Hypothalamus (tissue), 51 donors: ENCODE measurements around the gene SOCS7.
"Not testable (repeated sequence)": the region's sequence is repeated elsewhere in the genome, so short reads cannot be mapped to it uniquely, and the experiment has no call there.

Experiments used
- DNase-seq, 51 donors: peaks; one replicate each; lab custom pipeline; 2025; lab: John Stamatoyannopoulos, UW

The SOCS7 gene

GRCh38 chr17:38431346-38432145 is 79.9 kb downstream of the SOCS7 start:
- DNase-seq, result peak in 44 of 51 donors; percentile 32 to 97 (median 84)

DNA sequence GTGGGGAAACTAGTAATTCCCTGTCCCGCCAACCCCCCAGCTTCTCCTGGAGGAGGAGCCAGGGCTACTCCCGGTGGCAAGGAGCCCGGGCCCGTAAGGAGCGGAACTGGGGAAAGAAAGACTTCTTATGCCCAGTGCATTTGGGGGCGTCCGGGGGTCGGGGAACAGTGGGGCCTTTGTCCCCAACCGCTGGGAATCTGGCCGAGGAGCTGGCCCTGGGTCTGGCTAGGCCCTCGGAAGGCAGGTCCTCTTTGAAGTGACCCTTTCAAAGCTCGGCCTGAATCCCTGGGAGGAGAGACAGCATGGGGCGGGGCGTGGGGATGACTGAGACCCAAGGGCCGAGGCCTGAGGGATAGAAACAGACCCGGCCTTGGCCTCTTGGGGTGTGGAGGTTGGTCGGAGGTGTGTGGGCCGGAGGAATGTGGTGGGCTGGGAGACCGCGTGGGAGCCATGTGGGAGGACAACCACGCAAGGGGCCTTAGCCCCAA is 82.6 kb downstream of the SOCS7 start:
- peak in 39 of 51 donors; percentile 26 to 89 (median 63) for DNase-seq

DNA sequence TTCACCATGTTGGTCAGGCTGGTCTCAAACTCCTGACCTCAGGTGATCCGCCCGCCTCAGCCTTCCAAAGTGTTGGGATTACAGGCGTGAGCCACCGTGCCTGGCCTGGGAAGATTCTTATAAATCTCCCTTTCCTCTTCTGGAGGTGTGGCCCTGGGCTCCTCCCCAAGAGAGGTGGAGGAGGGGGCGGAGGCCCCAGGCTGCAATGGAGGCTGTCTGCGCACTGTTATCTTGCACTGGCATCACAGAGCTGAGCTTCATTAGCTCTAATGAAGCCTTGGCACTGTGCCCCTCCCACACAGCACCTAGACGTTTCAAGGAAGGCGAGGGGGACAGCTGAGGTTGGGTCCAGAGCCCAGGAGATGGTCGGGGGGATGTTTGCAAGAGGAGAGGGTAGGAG is 84.2 kb downstream of the SOCS7 start:
- DNase-seq, result no peak

GRCh38 chr17:38436386-38436785 is 84.7 kb downstream of the SOCS7 start:
- DNase-seq, result no peak

DNA sequence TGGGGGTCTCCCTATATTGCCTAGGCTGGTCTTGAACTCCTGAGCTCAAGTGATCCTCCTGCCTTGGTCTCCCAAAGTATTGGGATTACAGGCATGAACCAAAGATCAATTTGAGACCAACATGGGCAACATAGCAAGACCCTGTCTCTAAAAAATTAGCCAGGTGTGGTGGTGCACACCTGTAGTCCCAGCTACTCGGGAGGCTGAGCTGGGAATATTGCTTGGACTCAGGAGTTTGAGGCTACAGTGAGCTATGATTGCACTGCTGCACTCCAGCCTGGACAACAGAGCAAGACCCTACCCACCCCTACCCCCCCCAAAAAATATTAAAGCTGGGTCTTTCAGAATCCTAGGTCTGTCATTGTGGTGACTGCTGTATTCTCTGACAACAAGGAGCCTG is 85.7 kb downstream of the SOCS7 start:
- DNase-seq, result not testable (repeated sequence)

DNA sequence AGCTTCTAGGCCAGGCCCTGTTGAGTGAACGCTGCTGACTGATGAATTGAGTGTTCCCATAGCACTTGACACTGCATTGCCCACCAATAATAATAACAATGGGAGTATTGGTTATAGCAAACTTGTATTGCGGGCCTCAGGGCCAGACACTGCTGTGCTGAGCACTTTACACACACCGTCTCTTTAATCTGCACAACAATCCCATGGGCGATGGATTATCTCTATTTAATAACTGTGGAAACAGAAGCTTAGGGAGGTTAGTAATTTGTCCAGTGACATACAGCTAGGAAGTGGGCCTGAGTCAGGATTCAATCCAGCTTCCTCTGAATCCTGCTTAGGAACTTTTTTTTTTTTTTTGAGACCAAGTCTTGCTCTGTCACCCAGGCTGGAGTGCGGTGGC is 87.8 kb downstream of the SOCS7 start:
- DNase-seq, result no peak

DNA sequence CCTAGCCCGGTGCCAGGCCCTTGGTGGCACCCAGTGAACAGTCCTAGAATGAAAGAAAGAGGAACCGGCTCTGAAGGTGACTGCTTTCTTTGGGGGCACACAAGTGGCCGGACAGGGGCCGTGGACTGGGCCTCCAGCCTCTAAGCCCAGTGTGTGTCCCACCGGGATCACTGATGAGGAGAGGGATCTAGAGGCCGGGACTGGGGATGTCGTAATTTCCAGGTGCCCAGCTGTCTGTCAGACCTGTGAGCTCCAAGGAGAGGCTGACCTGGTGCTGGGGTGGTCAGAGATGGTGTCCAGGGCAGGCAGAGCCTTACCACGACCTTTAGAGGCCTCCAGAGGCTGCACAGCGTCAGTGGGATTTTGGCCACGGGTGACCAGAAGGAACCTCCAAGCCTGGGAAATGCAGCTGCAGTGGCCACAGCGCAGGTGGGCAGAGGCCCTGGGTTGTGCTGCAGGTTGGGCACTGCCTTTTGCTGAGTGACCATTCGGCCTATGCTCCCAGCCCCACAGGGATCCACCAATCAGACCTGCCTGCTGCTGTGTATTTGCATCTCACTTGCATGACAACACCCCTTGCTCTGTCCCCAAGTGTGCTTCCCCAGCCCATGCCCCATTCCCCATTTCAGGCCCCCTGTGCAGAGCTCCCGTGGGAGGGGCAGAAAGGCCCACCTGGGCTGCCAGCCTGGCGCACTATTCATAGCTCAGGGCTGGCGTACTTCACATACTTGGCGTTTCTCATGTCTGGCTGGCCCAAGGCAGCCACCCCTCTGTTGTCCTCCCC is 89.2 kb downstream of the SOCS7 start:
- no peak for DNase-seq

DNA sequence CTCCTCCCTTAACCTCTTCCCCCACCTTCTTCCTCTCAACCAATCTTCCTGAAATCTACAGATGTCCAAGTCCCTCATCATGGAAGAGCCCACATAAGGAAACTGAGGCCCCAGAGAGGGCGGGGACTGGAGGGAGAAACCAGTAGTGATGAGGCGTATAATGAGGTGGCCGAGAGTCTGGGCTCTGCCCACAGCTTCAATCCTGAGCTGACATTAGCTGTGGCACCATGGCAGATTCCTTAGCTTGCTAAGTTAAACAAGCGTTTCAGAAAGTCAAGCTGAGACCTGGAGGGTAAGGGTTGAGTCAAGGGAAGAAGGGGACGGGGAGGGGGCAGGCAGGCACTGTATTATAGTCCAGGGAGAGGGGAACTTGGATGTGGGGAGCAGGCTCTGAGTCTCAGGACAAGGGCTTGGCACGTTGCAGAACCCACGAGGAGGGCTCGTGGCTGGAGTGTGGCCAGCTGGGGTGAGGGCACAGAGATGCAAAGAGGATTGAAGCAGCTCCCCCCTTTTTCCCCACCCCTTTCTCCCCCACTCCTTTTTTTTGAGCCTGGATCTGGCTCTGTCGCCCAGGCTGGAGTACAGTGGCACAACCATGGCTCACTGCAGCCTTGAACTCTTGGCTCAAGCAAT is 89.9 kb downstream of the SOCS7 start:
- peak in 12 of 51 donors; percentile 7 to 51 (median 29) for DNase-seq

- no peak for DNase-seq
Measured at GRCh38 chr17:38442548-38442947, 90.9 kb downstream of the SOCS7 start.

DNA sequence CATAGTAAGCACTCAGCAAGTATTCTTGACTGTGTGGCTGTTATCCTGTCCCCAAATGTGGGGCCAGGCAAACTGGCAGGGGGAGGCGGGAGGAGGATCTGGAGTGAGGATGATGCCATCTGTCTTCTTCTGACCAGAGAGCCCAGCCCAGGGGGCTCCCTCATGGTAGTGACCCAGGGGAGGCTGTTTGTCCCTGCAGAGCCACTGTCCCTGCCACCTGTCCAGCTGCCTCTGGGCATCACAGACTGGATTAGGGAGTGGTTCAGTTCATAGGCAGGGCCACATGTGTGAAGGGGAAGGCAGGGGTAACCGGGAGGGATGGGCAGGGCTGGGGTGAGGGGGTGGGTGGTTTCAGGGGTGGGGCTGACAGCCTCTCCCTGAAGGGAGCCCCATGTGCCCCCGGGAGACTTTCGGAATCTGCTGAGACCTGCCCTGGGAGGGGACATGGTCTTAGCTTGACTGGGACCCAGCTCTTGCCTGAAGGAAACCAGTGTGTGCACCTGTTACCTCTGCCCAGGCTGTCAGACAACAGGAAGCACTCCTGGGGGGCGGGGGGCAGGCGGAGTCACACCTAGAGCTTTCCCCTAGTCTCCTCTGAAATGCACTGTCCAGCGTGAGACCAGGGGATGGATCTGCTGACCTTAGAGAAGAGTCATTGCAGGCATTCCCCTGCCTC is 91.8 kb downstream of the SOCS7 start:
- DNase-seq, result no peak

DNA sequence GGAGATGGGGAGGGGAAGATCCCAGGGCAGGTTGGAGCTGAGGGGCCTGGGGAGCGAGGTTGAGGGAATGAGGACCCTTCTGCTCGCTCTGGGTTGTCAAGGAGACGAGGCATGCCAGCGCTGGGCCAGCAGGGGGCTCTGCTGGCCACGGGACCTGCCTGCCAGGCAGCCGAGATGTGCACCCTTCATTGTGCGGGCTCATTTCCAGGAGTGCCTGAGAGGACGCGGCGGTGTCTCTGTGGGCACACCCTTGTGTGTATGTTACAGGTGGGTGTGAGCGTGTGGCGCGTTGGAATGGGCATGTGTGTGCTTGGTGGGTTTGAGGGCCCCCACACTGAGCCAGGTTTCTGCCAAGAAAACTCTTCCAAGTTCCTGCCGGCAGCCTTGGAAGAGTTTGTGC is 92.5 kb downstream of the SOCS7 start:
- peak in 47 of 51 donors; percentile 20 to 83 (median 56) for DNase-seq

DNA sequence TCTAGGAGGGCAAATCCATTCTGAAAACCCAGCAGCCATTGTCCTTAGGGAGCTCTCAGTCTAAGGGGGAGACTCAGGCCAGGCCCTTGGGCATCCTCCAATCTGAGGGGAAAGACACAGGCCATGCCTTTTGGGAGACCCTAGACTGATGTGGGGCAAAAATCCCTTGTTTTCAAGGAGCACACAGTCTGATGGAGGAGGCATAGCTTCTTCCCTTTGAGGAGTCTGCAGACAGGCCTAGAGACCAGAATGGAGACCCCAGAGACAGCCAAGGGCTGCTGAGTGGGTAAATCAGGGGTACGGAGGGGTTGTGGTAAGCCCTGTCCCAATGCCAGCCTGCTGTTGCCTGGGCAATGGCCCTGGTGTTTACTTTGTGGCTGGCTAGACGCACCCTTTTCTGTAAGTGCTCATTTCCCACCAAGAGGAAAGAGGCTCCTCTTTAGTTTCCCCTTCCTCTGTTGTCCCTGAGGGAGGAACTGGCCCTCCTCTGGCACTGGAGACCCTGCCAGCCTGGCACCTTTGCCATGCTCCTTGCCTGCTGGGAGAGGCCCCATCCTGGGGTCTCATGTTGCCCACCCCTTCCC is 96.0 kb downstream of the SOCS7 start:
- DNase-seq, result no peak

DNA sequence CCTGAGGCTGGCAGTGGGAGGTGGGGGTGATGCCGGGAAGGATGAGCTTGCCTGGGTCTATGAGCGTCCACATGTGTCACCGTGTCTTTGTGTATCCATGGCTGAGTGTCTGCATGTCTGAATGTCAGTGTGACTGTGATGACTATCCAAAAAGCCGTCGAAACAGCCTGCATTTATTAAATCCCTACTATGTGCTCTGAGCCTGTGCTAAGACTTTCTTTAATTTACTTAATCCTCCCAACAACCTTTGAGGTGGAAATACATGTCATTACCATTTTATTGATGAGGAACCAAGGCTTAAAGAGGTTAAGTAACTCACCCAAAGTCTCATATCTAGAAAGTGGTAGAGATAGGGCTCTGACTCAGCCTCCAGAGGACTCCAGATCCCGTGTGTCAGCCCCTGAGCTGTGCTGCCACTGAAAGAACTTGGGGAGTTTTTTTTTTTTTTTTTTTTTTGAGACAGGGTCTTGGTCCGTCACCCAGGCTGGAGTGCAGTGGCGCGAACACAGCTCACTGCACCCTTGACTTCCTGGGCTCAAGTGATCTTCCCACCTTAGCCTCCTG is 96.6 kb downstream of the SOCS7 start:
- no peak for DNase-seq

- DNase-seq, result no peak
Measured at GRCh38 chr17:38449364-38449763, 97.7 kb downstream of the SOCS7 start.

DNA sequence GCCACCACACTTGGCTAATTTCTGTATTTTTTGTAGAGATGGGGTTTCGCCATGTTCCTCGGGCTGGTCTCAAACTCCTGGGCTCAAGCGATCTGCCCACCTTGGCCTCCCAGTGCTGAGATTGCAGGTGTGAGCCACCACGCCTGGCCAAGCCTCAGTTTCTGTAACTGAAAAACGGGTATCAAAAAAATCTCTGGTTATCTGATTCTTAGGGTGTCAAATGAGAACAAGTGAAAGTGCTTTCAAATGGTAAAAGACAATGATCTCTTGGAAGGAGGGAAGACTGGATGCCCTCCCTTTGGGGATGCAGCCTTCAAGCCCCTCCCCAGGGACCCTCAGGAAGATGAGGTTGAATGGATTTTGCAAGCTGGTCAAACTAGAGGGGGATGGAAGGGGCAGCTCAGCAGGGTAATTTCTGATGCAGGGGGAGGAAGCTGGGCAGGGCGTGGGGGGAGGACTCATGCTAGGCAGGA is 98.9 kb downstream of the SOCS7 start:
- no peak for DNase-seq

DNA sequence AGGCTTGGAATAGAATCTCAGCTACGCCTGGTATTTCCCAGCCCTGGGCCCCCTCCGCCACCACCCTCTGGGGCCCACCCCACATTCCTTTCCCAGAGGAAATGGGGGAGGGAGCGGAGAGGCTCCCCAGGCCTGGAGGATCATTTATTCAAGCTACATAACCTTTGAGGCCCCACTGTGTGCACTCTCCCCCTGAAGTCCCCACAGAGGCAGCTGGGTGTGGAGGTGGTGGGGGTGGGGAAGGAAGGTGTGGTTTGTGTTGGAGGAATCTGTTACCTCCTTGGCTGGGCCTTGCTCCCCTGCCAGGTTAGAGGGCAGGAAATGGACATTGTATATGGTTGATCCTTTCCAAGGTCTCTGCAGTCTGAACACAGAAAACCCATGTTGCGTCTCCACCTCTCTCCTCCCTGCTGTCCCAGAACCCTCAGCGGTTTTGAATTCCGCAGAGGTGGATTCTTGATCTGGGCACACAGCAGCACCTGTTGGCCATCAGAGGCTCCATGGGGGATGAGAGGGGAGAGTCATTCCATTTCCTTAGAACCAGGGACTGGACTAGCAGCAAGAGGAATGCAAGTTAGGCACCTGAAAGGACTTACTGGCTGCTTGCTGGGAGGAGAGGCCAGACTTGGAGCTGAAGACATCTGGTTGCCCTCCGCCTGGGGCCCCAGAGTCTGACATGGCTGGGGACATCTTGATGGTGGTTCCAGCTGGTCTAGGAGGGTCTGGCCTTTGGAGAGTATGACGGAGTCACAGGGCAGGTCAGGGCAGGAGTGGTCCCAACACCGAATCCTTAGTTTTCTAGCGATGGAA is 99.6 kb downstream of the SOCS7 start:
- DNase-seq, result no peak

DNA sequence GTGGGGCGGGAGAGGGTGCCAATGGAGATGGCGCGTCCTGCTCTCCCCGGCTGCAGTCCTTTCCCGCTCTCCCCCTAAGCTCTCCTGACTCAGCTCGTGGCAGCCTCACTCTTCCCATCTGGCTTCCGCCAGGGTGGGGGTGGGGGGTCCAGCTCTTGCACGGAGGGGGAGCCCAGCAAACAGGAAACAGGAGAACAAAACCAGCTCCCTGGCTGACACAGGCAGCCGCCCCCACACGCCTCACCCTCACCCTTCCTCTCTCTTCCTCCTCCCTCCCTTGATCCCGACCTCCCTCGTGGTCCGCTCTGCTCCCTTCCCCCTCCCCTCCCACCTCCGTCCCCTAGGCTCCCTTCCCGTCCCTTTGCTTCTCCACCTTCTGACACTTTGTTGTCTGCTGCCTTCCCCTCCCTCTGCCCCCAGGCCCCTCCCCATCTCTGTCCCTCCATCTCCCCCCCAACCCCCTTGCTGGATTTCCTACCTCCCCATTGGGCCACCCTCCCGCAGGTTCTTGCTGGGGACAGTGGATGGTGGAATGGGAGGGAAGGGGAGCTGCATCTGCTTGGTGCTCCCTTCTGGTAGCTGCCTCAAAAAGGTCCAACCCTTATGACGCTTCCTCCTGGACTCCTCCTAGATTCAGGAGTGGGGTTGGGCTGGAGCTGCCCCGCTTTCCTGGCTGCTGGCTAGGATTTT is 100.3 kb downstream of the SOCS7 start:
- peak in 21 of 51 donors; percentile 12 to 49 (median 30) for DNase-seq

GRCh38 chr17:38452719-38453118 is 101.1 kb downstream of the SOCS7 start:
- no peak for DNase-seq
